KMS-11 (cell line): ENCODE results near the gene KLHL5.

Experiments
- H2AFZ ChIP-seq: fragments of 200-600 bp; sonication (generic); 2 replicates; pipeline ENCODE4 v1.6.1; 2016; ENCODE audit warnings: antibody characterized with exemption, mixed run types, low read depth
- H3K27ac ChIP-seq: fragments of 200-600 bp; sonication (generic); 2 replicates; pipeline ENCODE4 v1.6.1; 2016; ENCODE audit warnings: mild to moderate bottlenecking, mixed run types
- H3K27me3 ChIP-seq: fragments of 200-600 bp; sonication (generic); 2 replicates; pipeline ENCODE4 v1.6.1; 2017; ENCODE audit warnings: mild to moderate bottlenecking, low read depth, mixed run types, moderate library complexity; ENCODE audit not compliant: insufficient read depth
- H3K36me3 ChIP-seq: fragments of 200-600 bp; sonication (generic); 2 replicates; pipeline ENCODE4 v1.6.1; 2017; ENCODE audit warnings: mild to moderate bottlenecking, mixed run types; ENCODE audit not compliant: insufficient read depth
- H3K4me1 ChIP-seq: fragments of 200-600 bp; sonication (generic); 2 replicates; pipeline ENCODE4 v1.6.1; 2016; ENCODE audit warnings: mild to moderate bottlenecking, low read depth, mixed run types; ENCODE audit not compliant: poor library complexity, severe bottlenecking
- H3K4me2 ChIP-seq: fragments of 200-600 bp; sonication (generic); 2 replicates; pipeline ENCODE4 v1.7.0; 2016; ENCODE audit warnings: mild to moderate bottlenecking, mixed run types
- H3K4me3 ChIP-seq: fragments of 200-600 bp; sonication (generic); IDR thresholded peaks from 2 replicates; pipeline ENCODE4 v1.6.1; 2017; ENCODE audit warnings: low read depth, low read length, mixed read lengths; ENCODE audit not compliant: insufficient read depth
- H3K79me2 ChIP-seq: fragments of 200-600 bp; sonication (generic); 2 replicates; pipeline ENCODE4 v1.6.1; 2016; ENCODE audit warnings: low read depth, mixed run types; ENCODE audit not compliant: insufficient read depth
- H3K9ac ChIP-seq: fragments of 200-600 bp; sonication (generic); 2 replicates; pipeline ENCODE4 v1.6.1; 2016; ENCODE audit warnings: mild to moderate bottlenecking, mixed run types
- H4K20me1 ChIP-seq: fragments of 200-600 bp; sonication (generic); 2 replicates; pipeline ENCODE4 v1.6.1; 2016; ENCODE audit warnings: mild to moderate bottlenecking, mixed run types; ENCODE audit not compliant: insufficient read depth
- CTCF ChIP-seq: fragments of 200-600 bp; sonication (generic); conservative IDR thresholded peaks from 2 replicates; pipeline ENCODE4 v1.6.1; 2017; ENCODE audit warnings: low read depth, mild to moderate bottlenecking, antibody characterized with exemption, low read length, moderate library complexity, mixed read lengths

The KLHL5 gene

GRCh38 chr4:39102297-39102696 lies 40.3 kb downstream of the KLHL5 start:
- H4K20me1 ChIP-seq = no peaks in the 10 kb centered on the region
- no peaks in the 10 kb centered on the region for H3K36me3 ChIP-seq
- no peaks in the 10 kb centered on the region for H3K4me1 ChIP-seq
- no peak overlapping the region for H3K4me3 ChIP-seq
- H3K9ac ChIP-seq = no peak overlapping the region
- no peak overlapping the region for H3K27ac ChIP-seq
- no peak overlapping the region for H2AFZ ChIP-seq
- no peaks in the 10 kb centered on the region for H3K27me3 ChIP-seq
- H3K79me2 ChIP-seq = no peaks in the 10 kb centered on the region
- TF ChIP-seq CTCF = no peak
- H3K4me2 ChIP-seq = no peak overlapping the region

- no peak overlapping the region for H3K27ac ChIP-seq
- no peak overlapping the region for H3K4me2 ChIP-seq
- H3K9ac ChIP-seq = no peak overlapping the region
- H3K79me2 ChIP-seq = no peaks in the 10 kb centered on the region
- TF ChIP-seq CTCF = no peak
- no peak overlapping the region for H3K4me3 ChIP-seq
- H3K36me3 ChIP-seq = no peaks in the 10 kb centered on the region
- H3K4me1 ChIP-seq = no peaks in the 10 kb centered on the region
- no peak overlapping the region for H2AFZ ChIP-seq
- H3K27me3 ChIP-seq = no peaks in the 10 kb centered on the region
- H4K20me1 ChIP-seq = no peaks in the 10 kb centered on the region
Measured at GRCh38 chr4:39103291-39103690, 41.3 kb downstream of the KLHL5 start.

- Histone ChIP-seq H3K9ac (no peak overlapping the region), H3K27me3 (no peaks in the 10 kb centered on the region), H3K4me3 (no peak overlapping the region), H4K20me1 (no peaks in the 10 kb centered on the region), H3K36me3 (no peaks in the 10 kb centered on the region), H3K4me2 (no peak overlapping the region), H3K27ac (no peak overlapping the region), H3K79me2 (no peaks in the 10 kb centered on the region), H2AFZ (no peak overlapping the region), H3K4me1 (no peaks in the 10 kb centered on the region)
- no peak for TF ChIP-seq CTCF
Measured at GRCh38 chr4:39104255-39104654, 42.2 kb downstream of the KLHL5 start.

- H3K4me2 ChIP-seq = no peak overlapping the region
- H3K36me3 ChIP-seq = no peaks in the 10 kb centered on the region
- H3K4me1 ChIP-seq = no peaks in the 10 kb centered on the region
- H3K27ac ChIP-seq = no peak overlapping the region
- no peaks in the 10 kb centered on the region for H4K20me1 ChIP-seq
- no peak for TF ChIP-seq CTCF
- no peak overlapping the region for H3K9ac ChIP-seq
- no peaks in the 10 kb centered on the region for H3K79me2 ChIP-seq
- no peaks in the 10 kb centered on the region for H3K27me3 ChIP-seq
- no peak overlapping the region for H2AFZ ChIP-seq
- no peak overlapping the region for H3K4me3 ChIP-seq
Measured at GRCh38 chr4:39106011-39106410, 44.0 kb downstream of the KLHL5 start.

GRCh38 chr4:39114436-39114835 lies 52.4 kb downstream of the KLHL5 start:
- no peak for TF ChIP-seq CTCF

More at GRCh38 chr4:39114436-39114835, 52.4 kb downstream of the KLHL5 start:
- Histone ChIP-seq H3K36me3 (no peaks in the 10 kb centered on the region), H3K27ac (no peak overlapping the region), H3K4me3 (no peak overlapping the region), H3K4me2 (no peak overlapping the region), H3K27me3 (no peaks in the 10 kb centered on the region), H4K20me1 (no peaks in the 10 kb centered on the region), H3K9ac (no peak overlapping the region), H2AFZ (no peak overlapping the region), H3K79me2 (no peaks in the 10 kb centered on the region), H3K4me1 (peaks cover 6% of the 10 kb centered on the region)
